AG09309 (cell line): ENCODE measurements around the gene APCDD1L.

Source experiments
- DNase-seq: peaks from one replicate; pipeline ENCODE4 v3.0.0-alpha.2; 2010; ENCODE audit warnings: low read depth
- H3K4me3 ChIP-seq: 2 replicates; pipeline ENCODE4 v1.5.1; 2011; ENCODE audit warnings: mild to moderate bottlenecking, low read depth, low read length, moderate library complexity; ENCODE audit not compliant: control insufficient read depth
- CTCF ChIP-seq: IDR thresholded peaks from 2 replicates; pipeline ENCODE4 v1.5.1; 2011; ENCODE audit warnings: mild to moderate bottlenecking, low read depth, low read length, inconsistent platforms; ENCODE audit not compliant: insufficient read depth, control insufficient read depth; ENCODE audit errors: missing control alignments

Gene APCDD1L

GRCh38 chr20:58536289-58536688 lies 21.1 kb upstream of the APCDD1L start:
- DNase-seq = no peak

GRCh38 chr20:58531657-58532056 lies 16.5 kb upstream of the APCDD1L start:
- no peak for TF ChIP-seq CTCF
- DNase-seq = no peak
- H3K4me3 ChIP-seq = no peak overlapping the region

More at GRCh38 chr20:58536289-58536688, 21.1 kb upstream of the APCDD1L start:
- no peak for TF ChIP-seq CTCF
- H3K4me3 ChIP-seq = no peak overlapping the region

- no peak overlapping the region for H3K4me3 ChIP-seq
- TF ChIP-seq CTCF = no peak
- no peak for DNase-seq
Observed at GRCh38 chr20:58531063-58531462, 15.9 kb upstream of the APCDD1L start.

GRCh38 chr20:58528412-58528811 lies 13.2 kb upstream of the APCDD1L start:
- no peak for TF ChIP-seq CTCF
- no peak overlapping the region for H3K4me3 ChIP-seq
- DNase-seq = no peak

GRCh38 chr20:58526411-58526810 lies 11.2 kb upstream of the APCDD1L start:
- no peak for TF ChIP-seq CTCF
- DNase-seq = no peak
- no peak overlapping the region for H3K4me3 ChIP-seq

GRCh38 chr20:58524814-58525213 lies 9.6 kb upstream of the APCDD1L start:
- no peak overlapping the region for H3K4me3 ChIP-seq
- no peak for DNase-seq
- TF ChIP-seq CTCF = no peak

GRCh38 chr20:58523971-58524315 lies 8.7 kb upstream of the APCDD1L start:
- H3K4me3 ChIP-seq = no peak overlapping the region
- TF ChIP-seq CTCF = no peak
- no peak for DNase-seq
